ENCODE results near the gene PRRG1. TPM values are rescaled to one million over a fixed set of nuclear protein-coding genes. Genes with fewer than 3 reads are reported as not detected.

The PRRG1 gene
- total RNA-seq, 2 experiments from 2014 or later = not detected

DNA sequence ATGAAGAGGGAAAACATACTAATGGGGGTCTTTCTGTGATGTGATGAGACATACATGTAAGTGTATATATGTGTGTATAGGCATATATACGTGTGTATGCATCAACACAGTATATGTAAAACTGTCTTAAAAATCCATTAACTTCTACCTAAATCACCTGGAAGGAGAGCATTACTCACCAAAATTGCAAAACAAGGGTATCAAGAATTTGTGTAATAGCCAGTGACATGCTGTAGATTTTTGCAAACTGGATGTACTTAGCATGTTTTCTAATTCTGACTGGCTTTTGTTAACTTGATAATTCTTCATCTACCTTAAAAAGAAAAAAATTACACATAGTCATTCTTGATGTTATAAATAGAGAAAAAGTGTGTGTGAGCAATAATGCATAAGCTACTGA lies 104.7 kb downstream of the PRRG1 start:
- ChIA-PET CTCF (ENCODE audit: unreplicated experiment) (no interaction called here), POLR2A (no interaction called here)
- no peak for DNase-seq (ENCODE audit: low spot score)
- no peak overlapping the region for H3K27ac ChIP-seq (ENCODE audit: low read depth, low read length, poor library complexity, severe bottlenecking)
- no peak overlapping the region for H3K4me3 ChIP-seq (ENCODE audit: low read depth, low read length, poor library complexity, severe bottlenecking)
- no peaks in the 10 kb centered on the region for H3K9me2 ChIP-seq (ENCODE audit: insufficient read depth, low read length)
- intact Hi-C loops (cut with micrococcal nuclease; ENCODE audit: unreplicated experiment) = no loop called here
- no peaks in the 10 kb centered on the region for H3K79me2 ChIP-seq (ENCODE audit: insufficient read depth, low read depth, low read length)
- no peaks in the 10 kb centered on the region for H3K36me3 ChIP-seq (ENCODE audit: insufficient read depth, low read length)
- no peak overlapping the region for H3K4me2 ChIP-seq (ENCODE audit: low read length)
- no peaks in the 10 kb centered on the region for H3K9me3 ChIP-seq (ENCODE audit: low read length)
- no TSS peak for BruUV-seq (replicated peaks)
- TF ChIP-seq EZH2phosphoT487 (IDR thresholded peaks at IDR 0.05; ENCODE audit: borderline replicate concordance, low read depth, low read length) = no peak
- TF ChIP-seq, protein P1, sequence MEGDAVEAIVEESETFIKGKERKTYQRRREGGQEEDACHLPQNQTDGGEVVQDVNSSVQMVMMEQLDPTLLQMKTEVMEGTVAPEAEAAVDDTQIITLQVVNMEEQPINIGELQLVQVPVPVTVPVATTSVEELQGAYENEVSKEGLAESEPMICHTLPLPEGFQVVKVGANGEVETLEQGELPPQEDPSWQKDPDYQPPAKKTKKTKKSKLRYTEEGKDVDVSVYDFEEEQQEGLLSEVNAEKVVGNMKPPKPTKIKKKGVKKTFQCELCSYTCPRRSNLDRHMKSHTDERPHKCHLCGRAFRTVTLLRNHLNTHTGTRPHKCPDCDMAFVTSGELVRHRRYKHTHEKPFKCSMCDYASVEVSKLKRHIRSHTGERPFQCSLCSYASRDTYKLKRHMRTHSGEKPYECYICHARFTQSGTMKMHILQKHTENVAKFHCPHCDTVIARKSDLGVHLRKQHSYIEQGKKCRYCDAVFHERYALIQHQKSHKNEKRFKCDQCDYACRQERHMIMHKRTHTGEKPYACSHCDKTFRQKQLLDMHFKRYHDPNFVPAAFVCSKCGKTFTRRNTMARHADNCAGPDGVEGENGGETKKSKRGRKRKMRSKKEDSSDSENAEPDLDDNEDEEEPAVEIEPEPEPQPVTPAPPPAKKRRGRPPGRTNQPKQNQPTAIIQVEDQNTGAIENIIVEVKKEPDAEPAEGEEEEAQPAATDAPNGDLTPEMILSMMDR (conservative IDR thresholded peaks at IDR 0.05; ENCODE audit: low read length) = no peak
- H3K4me1 ChIP-seq (ENCODE audit: insufficient read depth, low read length, poor library complexity, severe bottlenecking) = no peaks in the 10 kb centered on the region
- no peak overlapping the region for H2AFZ ChIP-seq (ENCODE audit: low read length)
- no peaks in the 10 kb centered on the region for H4K20me1 ChIP-seq (ENCODE audit: insufficient read depth, low read length)

DNA sequence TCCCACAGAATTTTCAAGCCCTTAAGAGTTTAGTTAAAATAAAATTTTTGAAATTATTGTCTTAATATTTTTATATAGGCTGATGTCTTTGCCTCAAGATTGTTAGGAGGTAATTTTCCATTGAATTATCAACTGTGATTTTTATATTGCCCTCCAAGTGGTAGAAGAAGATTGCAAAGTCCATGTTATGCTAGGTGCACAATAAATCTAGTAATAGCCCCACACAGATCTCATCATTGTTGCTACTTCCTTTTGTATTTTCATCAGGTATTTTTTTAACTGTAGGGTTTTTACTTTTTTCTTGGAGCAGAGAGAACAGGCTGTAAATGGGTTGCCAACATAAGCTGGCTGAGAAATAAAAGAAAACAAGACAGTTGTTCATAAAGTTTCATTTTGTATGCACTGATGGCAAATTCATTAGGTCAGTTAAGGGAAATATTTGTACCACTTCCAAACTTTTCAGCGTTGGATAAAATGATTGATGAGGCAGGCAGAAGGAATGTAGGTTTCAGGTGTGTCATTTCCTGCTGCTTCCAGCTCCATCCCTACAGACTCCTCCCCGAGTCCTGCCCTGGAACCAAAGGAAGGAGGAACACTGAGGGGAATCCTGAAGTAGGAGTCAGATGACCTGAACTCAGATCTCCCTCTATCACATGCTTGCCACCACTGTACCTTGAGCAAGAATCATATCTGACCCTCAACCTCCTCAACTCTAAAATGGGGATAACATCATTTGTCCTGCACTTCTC lies 105.5 kb downstream of the PRRG1 start:
- intact Hi-C loops (cut with micrococcal nuclease; ENCODE audit: unreplicated experiment) = no loop called here

More for the DNA sequence above, 105.5 kb downstream of the PRRG1 start:
- Histone ChIP-seq H3K79me2 (ENCODE audit: insufficient read depth, low read depth, low read length) (no peaks in the 10 kb centered on the region), H3K9me2 (ENCODE audit: insufficient read depth, low read length) (no peaks in the 10 kb centered on the region), H3K9me3 (ENCODE audit: low read length) (no peaks in the 10 kb centered on the region), H4K20me1 (ENCODE audit: insufficient read depth, low read length) (no peaks in the 10 kb centered on the region), H3K36me3 (ENCODE audit: insufficient read depth, low read length) (no peaks in the 10 kb centered on the region), H3K4me3 (ENCODE audit: low read depth, low read length, poor library complexity, severe bottlenecking) (no peak overlapping the region), H3K4me1 (ENCODE audit: insufficient read depth, low read length, poor library complexity, severe bottlenecking) (no peaks in the 10 kb centered on the region), H3K27ac (ENCODE audit: low read depth, low read length, poor library complexity, severe bottlenecking) (no peak overlapping the region), H2AFZ (ENCODE audit: low read length) (no peak overlapping the region), H3K4me2 (ENCODE audit: low read length) (no peak overlapping the region)
- no peak for TF ChIP-seq EZH2phosphoT487 (IDR thresholded peaks at IDR 0.05; ENCODE audit: borderline replicate concordance, low read depth, low read length)
- TF ChIP-seq, protein P1 (conservative IDR thresholded peaks at IDR 0.05; ENCODE audit: low read length) = no peak
- ChIA-PET POLR2A (interaction anchor here (0.6 kb wide), 1 partner anchor 670 kb away, joined by 3 read pairs; no protein-coding TSS in a partner anchor), CTCF (ENCODE audit: unreplicated experiment) (no interaction called here)
- no TSS peak for BruUV-seq (replicated peaks)
- no peak for DNase-seq (ENCODE audit: low spot score)
